Raji (cell line): ENCODE measurements around the gene MAPKAPK3.

Experiments
- POLR2A ChIP-seq: IDR thresholded peaks from 2 replicates; pipeline ENCODE4 v1.6.1; 2011; ENCODE audit warnings: low read depth, low read length, control low read depth; ENCODE audit not compliant: insufficient read depth

MAPKAPK3 gene

DNA sequence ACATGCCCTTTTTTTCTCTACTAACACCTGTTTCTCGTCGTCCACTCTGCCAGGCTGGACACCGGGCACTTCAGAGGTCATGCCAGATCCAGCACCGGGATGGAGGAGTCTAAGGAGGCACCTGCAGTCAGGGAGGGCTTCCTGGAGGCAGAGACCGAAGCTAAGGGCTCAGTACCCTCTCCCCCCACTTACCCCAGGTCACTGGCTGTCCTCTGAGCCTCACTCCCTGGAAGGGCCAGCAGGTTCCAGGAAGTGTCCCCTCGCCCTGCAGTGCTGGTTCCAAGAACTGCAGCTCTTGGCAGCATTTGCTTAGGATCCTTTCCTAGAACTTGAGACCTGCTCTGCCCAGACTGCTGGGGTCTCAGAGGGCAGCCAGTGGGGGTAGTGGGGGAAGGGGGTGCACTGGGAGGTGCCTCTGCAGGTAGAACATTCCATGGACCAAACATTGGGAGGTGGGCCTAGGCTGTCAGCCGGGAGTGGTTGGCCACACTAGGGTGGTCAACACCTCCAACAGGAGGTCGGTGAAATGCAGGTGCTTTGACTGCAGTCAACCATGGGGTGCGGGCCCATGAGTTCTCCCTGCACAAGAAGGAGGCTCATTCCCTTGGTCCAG is 16.7 kb upstream of the MAPKAPK3 start:
- TF ChIP-seq POLR2A: no peak

DNA sequence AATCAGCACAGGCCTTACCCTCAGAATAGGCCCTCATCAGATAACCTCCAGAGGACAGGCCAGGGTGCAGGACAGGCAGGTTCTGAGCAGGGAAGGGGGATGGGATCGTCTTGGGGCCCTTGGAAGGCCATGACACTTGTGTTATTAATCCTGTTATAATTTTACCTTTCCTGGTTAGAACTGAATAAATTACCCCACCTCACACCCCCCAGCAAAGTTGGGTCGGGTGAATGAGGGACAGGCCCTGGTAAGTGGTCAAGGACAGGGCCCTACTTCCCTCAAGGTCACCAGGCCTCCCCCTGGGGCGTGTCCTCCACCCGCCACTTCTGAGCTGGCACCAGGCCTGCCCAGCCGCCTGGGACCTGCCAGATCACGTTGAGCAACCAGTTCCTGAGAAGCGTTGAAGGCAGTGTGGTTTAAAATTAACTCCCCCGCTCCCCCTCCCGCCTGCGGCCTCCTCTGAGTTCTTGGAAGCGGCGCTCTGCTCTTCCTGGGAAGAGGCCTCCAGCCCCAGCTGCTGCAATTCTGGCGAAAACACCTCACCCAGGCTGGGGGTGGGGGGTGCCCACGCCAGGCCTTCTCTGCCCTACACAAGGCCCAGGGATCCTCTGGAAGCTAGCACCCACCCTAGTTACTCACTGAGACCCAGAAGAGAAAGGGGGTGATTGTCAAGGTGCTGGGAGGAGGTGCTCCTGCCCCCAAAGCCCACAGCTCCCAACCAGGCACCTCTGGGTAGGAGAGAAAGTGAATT is 15.9 kb upstream of the MAPKAPK3 start:
- no peak for TF ChIP-seq POLR2A

DNA sequence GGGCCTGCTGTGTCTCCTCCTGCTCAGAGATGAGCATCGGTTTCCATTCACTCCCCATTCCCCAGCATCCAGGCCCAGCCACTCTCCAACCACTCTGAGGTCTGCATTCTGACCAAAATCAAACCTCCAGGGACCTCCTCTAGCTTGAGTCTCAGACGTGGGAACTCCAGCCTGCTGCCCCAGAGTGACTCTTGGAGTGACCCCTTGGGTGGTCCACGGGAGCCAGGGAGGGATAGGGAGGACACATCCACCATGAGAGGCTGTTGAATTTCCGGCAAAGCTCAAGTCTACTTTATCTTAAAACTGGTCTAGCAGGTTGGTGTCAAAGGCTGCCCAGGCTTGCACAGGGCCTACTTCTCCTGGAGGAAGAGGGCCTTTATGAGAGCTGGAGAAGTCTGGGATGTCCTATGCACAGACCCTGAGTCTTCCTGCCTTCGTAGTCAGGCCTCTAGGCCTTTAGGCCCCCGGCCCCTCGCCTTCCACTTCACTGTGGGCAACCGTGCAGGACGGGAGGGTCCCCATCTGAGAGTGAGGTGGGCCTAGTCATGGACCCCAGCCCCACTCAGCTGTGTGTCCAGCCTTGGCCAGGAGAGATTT is 14.3 kb upstream of the MAPKAPK3 start:
- no peak for TF ChIP-seq POLR2A

DNA sequence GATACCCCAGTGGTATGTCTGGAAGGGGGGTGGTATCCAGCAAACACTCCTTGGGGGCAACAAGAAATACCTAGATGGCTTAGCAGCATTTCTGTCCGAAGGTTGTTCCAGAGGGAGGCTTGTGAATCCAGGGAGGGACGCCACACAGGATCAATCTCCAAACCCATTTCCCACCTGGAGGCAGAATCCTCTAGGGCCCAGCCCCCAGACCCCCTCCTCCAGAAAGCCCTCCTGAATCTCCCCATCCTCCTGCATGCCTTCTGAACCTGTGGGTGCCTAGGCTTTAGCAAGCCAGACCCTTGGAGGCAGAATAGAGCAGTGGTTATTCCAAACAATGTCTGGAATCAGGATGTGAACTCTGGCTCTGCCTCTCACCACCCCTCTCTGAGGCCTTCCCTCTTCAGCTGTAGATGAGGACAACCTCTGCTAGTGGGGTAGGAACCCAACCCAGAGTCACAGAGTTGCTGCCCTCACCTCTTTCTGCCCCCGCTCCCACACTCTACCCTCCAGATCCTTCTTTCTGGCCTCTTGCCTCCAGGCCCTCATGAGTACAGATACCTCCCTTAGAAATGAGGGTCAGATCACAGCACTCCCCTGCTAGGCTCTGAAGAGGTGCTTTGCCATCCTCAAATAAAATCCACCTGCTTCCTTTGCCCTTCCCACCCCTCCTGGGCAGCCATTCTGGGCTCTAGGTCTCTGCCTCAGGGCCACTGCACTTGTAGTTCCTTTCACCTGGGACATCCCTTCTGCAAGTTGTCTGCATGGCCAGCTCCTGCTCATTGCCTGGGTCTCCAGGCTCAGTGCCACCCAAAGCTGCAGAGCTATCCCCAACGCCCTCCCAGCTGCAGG is 13.5 kb upstream of the MAPKAPK3 start:
- no peak for TF ChIP-seq POLR2A

DNA sequence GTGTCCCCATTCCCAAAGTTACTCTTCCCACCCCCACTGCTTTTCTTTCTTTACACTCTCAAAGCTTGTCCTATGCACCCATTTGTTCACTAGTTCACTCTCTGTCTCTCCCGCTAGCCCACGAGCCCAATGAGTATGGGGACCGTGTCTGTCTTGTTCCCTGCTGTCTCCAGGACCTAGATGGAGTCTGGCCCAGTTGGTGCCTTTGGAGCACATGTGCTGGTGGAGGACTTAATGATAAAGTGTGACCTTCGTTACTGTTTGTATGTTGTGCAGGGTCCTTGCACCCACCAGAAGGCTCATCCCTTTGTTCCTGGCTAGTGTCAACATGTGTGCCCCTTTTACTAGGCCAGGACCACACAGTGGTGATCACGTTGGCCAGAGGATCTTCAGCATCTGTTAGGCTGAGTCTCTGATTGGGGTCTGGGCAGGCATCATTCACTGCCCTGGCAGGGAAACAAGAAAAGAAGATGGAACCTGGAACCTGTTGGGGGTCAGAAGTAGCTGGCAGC is 12.8 kb upstream of the MAPKAPK3 start:
- no peak for TF ChIP-seq POLR2A

DNA sequence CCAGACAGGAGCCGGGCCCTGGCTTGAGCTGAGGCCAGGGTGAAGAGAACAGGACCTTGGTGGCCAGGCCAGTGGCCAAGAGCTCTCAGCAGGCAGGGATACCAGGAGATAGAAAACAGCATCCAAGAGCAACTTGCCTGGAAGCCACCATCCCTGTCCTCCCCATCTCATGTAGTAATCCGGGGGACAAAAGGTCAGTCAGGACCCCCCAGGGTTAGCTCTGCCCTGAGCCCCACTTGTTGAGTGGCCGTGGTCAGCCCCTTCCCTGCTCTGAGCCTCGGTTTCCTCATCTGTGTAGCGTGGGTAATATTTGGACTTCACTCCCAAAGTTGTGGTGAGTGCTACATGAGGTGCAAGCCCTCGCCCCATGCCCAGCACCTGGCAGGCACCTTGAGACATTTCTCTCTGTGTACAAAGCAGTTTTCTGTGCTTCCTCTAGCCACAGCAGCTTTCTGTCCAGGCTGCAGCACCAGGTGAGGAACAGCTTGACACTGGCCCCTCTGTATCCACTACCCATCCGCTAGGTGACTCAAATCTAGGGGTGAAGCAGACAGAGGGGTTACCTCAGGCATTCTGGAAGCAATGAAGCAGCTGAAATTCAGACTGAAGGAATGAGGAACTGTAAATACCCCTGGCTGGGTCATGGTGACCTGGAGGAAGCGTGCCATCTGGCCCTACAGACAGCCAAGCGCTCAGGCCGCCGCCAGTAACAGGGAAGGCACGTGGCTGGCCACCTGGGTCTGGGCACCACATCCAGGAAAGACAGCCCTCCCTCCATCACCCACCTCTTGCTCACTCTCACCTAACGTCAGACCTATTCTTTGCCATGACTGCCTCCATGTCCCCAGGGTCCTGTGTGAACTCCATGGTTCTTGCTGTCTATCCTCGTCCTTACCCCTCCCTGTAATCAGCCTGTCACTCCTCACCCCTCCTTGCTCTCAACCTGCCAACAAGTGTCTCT is 12.0 kb upstream of the MAPKAPK3 start:
- no peak for TF ChIP-seq POLR2A

DNA sequence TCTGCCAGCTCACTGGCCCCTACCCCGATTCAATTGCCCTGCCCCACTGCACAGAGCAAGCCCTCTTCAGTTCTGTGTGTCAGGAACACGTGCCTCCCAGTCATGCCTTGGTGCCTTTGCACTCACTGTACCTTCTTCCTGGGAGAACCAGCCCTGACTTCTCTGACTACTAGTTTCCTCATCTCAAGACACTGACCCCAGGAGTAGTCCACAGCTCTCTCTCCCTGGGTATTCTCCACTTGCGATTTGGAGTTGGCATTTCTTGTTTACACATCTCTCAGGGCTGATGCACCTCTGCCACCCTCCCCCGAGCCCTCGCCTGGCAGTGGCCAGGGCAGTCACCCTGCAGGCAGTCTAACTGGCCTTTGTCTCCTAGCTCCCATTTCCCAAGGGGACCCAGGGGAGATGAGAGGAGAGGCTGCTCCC is 11.0 kb upstream of the MAPKAPK3 start:
- no peak for TF ChIP-seq POLR2A

DNA sequence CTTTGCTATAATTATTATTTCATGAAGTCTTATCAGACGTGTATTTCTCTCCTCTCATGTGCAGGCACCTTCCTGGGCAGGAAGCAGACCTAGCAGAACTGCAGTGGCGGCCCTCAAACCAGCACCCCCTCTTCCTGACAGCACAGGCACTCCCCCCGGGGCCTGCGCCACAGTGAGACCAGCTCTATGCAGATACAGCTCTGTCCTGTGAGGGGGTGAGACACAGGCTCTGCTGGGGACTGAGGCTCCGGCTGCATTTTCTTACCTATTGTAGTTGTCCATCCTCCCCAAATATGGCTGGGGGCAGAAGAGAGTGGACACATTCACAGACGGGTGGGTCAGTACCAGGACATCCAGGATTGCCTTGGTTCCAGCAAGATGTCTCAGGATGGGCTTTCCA is 10.4 kb upstream of the MAPKAPK3 start:
- TF ChIP-seq POLR2A: no peak

DNA sequence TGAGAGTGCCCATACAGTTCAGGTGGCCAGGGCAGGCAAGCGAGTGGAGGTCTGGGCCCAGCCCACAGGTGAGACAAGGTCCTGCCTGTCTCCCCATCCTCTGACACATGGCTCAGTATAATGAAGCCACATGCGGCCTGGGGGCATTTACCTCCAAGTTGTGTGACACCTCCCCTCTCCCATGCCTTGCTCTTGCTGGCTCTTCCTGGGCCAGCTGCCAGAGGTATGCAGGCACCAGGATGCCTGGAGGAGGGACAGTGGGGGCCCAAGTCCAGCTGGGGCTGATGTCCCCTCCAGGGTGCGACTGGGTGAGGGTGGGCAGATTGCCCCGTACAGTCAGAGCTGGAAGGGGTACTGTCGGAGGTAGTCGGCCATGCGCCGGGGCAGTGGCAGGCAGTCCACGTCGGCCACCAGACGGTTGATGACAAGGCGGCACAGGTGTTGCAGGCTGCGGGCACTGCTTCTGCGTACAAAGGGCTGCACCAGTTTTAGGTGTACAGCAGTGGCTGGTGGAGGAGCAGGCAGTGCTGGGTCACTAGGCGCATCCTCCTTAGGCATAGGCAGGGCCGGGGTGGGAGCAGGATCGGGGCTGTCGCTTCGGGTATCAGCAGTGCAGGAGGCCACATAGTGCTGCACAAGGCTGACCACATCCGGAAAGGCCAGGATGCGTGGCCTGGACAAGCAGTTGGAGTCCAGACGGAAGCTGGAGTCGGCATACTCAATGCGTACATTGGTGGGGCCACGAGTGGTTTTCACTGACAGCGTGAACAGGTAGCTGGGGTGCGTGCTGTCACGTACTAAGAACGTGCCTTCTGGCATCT is 9.5 kb upstream of the MAPKAPK3 start:
- no peak for TF ChIP-seq POLR2A

DNA sequence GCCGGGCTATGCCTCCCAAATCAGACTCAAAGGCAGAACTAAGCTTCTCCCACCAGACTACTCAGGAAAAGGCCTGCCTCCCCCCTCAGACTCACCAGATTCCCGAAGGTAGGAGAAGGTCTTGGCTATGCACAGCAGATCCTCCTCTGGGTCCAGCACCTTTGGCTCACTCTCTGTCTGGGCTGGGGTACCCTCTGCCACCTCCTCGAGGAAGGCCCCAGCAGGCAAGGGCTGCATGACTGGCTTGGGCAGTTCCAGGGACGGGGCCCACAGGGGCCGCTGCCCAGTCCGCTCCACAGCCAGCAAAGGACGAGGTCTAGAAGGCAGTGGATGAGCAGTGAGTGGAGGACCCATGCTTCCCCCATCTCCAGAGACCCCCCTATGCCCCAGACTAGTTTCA is 8.7 kb upstream of the MAPKAPK3 start:
- no peak for TF ChIP-seq POLR2A

DNA sequence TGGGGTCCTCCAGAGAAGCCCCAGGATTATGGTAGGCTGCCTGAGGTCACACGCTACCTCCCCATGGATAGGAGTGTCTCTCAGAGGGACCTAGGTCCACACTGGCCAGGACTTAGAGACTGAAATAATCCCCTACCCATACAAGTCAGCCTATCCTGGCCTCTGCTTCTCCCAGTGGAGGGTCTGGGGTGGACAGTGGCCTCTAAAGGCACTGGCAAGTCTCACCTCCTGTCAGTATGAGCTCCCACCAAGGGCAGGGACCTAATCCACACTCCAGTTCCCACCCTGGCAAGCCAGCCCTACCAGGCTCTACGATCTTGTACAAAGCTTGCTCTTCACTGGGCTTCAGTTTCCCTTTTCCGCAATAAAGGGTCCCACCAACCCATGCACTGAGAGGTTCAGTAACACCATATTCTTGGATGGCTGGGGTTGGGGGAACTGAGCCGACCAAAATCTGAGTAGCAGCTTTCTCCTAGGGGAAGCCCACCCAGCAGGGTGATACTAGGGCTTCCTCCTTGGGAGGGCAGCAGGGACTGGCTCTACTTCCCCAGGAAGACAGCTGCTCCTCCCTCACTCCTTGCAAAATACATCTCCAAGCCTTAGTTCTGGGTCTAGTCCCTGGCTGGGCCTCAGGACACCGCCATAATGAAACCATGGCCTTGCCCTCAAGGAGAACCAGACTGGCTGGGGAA is 7.7 kb upstream of the MAPKAPK3 start:
- TF ChIP-seq POLR2A: no peak

DNA sequence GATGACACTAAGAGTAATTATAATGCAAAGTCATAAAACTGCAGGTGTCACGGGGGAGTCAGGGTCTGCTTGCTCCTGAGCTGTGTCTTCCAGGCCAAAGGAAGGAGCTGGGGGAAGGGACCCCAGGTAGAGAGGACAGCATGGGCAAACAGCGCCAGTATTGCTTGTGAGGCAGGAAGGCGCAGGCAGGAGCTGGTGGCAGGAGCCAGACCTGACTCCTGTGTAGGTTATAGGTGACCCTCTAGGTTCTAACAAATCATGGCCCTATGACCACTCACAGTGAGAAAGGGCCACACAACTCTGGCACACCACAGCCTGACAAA is 7.2 kb upstream of the MAPKAPK3 start:
- no peak for TF ChIP-seq POLR2A
